Tongue (tissue), 2 donors: Measurements from ENCODE around the gene SLC35F5. TPM values are rescaled to one million over a fixed set of nuclear protein-coding genes. Genes with fewer than 3 reads are reported as not detected.
"Not testable (repeated sequence)": the region's sequence is repeated elsewhere in the genome, so short reads cannot be mapped to it uniquely, and the experiment has no call there.

Experiments used
- DNase-seq: peaks from one replicate; pipeline ENCODE4 v3.0.0-alpha.2; 2015
- total RNA-seq: library from RNA; depleted of rRNA; stranded (reverse); fragments of >200 nt; gene quantifications from one replicate; pipeline ENCODE4 v1.2.3, GENCODE V29; 2014

SLC35F5 gene
- total RNA-seq, 1 donor from 2014 or later, result 125 TPM

- peak; percentile 42 for DNase-seq
These were observed 547 bp downstream of the SLC35F5 start for GRCh38 chr2:113755835-113756354.

GRCh38 chr2:113755035-113755834 lies 1.2 kb downstream of the SLC35F5 start:
- DNase-seq, result no peak

- no peak for DNase-seq
These were observed 2.3 kb downstream of the SLC35F5 start for GRCh38 chr2:113754160-113754559.

GRCh38 chr2:113750385-113750784 lies 6.1 kb downstream of the SLC35F5 start:
- no peak for DNase-seq

GRCh38 chr2:113741091-113741490 lies 15.4 kb downstream of the SLC35F5 start:
- DNase-seq, result no peak

GRCh38 chr2:113739849-113740248 lies 16.6 kb downstream of the SLC35F5 start:
- no peak for DNase-seq

- DNase-seq, result no peak
These were observed 22.3 kb downstream of the SLC35F5 start for GRCh38 chr2:113734185-113734584.

- DNase-seq, result no peak
These were observed 32.4 kb downstream of the SLC35F5 start for GRCh38 chr2:113724010-113724409.

- DNase-seq, result no peak
These were observed 33.0 kb downstream of the SLC35F5 start for GRCh38 chr2:113723411-113723810.

GRCh38 chr2:113720167-113720566 lies 36.3 kb downstream of the SLC35F5 start:
- DNase-seq, result peak; percentile 5

- no peak for DNase-seq
These were observed 40.2 kb downstream of the SLC35F5 start for GRCh38 chr2:113716291-113716690.

GRCh38 chr2:113712941-113713340 lies 43.5 kb downstream of the SLC35F5 start:
- no peak for DNase-seq

GRCh38 chr2:113711851-113712250 lies 44.6 kb downstream of the SLC35F5 start:
- DNase-seq, result no peak

- DNase-seq, result peak; percentile 24
These were observed 47.4 kb downstream of the SLC35F5 start for GRCh38 chr2:113709022-113709421.

- DNase-seq, result no peak
These were observed 49.3 kb downstream of the SLC35F5 start for GRCh38 chr2:113707106-113707505.

GRCh38 chr2:113705982-113706523 lies 50.4 kb downstream of the SLC35F5 start:
- no peak for DNase-seq

- DNase-seq, result not testable (repeated sequence)
These were observed 52.0 kb downstream of the SLC35F5 start for GRCh38 chr2:113704300-113704993.

GRCh38 chr2:113703386-113704299 lies 52.8 kb downstream of the SLC35F5 start:
- no peak for DNase-seq

GRCh38 chr2:113700186-113700841 lies 56.1 kb downstream of the SLC35F5 start:
- DNase-seq, result no peak

GRCh38 chr2:113698892-113699447 lies 57.5 kb downstream of the SLC35F5 start:
- DNase-seq, result no peak

- DNase-seq, result not testable (repeated sequence)
These were observed 58.2 kb downstream of the SLC35F5 start for GRCh38 chr2:113698251-113698650.
